GM19397 (cell line): Measurements from ENCODE around the gene STX17.
"Not testable (repeated sequence)": the region's sequence is repeated elsewhere in the genome, so short reads cannot be mapped to it uniquely, and the experiment has no call there.

Source experiments
- ATAC-seq: cut with Tn5 transposase; IDR thresholded peaks from one replicate; pipeline ENCODE4 v1.9.1; 2021; ENCODE audit warnings: mild to moderate bottlenecking, moderate library complexity; ENCODE audit not compliant: unreplicated experiment

Gene STX17

DNA sequence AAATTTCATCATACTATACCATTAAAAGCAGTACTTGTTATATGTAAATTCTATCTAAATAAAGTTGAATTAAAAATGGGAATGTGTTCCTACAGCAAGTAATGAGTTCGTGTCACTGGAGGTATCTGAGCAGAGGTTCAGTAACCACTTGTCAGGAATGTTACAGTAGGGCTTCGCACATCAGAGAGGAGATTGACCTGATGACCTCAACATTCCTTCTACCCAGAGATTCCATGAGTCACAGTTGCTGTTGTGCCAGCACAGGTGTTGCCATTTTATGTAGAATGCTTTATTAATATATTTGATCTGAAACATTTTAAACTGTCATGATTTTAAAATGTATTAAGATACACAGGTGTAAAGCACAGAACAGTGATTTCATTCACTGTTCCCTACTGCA is 60.3 kb downstream of the STX17 start:
- ATAC-seq, result no peak

DNA sequence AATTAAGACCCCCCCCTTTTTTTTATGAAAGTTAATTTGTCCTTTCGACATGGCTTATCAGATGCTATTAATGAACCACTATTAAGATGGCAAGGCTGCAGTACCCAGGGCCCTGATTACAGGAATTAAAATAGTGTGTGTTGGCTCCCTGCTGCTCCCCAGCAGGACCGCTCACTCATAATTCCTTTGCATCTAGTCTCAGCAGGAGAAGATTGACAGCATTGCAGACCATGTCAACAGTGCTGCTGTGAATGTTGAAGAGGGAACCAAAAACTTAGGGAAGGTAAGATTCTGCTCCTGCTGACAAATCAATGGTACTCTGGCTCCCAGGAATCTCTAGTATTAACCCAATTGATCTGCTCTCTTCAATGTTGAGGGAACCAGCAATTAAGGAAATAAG is 61.0 kb downstream of the STX17 start:
- no peak for ATAC-seq

DNA sequence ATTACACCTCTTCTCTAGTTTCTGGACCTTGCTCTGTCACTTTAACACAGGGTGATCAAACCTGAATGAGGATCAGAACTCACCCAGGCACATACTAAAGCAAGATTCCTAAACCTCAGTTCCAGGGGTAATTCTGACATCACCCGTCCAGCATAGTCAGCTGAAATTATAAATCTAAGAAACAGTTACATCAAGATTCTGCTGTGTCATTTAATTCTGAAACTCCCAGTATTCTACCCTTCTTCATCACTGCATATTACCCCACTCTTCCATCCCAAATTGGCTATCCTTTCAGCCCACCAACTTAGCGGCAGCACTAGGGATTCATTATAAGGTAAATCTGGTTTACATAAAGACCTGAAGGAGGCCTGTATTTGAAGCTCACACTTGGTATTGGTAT is 64.0 kb downstream of the STX17 start:
- no peak for ATAC-seq

DNA sequence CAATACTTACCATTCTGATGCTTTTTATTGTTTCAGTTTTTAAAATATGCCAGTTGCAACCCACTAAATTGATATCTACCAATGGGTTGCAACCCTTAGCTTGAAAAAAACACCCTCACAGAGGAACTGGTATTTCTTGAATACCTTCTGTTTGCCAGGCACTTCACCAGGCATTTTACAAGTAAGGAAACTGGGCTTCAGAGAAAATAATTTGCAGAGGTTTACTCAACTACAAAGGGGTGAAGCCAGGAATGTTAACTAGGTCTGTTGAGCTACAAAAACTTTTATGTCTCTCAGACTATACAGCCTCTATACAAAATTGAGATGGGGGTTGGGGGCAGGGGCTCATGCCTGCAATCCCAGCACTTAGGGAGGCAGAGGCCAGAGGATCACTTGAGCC is 65.0 kb downstream of the STX17 start:
- no peak for ATAC-seq

DNA sequence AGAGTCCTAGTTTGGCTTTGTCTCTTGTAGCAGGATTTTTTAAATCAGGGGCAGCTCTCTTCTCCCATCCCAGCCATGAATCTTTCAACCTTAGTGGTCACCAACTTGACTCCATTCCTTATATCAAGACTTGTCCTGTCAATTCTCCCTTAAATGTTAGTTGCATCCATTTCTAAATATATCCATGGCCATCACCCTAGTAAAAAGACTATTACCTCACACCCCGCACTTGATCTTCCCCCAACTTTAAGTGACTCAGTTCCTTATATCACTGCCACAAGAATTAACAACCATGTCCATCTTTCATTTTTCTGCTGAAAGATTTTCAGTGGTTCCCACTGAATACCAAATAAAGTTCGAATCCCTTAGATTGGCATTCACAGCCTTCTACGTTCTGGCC is 67.0 kb downstream of the STX17 start:
- ATAC-seq, result no peak

DNA sequence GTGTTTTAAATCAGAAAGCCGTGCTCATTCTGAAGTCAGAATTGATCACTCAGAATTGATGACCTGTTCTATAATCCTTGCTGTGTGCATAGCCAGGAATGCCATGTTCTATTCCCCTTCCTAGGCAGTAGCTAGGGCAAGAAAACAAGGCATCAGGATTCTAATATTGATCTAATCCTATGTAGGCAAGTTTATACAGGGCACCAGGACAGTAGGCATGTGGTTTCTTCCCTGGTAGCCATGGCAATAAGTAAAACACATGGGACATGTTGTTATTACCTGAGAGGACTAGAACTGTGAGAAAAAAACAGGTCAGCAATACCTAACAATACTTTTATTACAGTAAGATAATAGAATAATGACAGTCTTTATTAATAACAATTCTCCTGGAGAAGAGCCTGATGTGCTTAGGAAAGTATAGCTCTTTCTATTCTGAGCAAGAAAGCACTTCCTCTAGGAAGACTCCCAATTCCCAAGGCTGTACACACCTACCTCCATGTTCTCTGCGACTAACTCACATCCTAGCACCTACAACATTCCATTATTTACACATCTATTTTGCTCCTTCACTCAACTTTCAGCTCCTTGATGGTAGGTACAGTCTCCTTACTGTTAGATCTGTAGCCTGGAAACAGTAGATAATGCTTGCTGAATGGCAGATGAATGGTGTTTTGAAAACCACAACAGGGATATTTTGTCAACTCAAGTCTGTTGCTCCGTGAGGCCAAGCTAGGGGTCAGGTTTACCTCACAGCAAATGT is 70.8 kb downstream of the STX17 start:
- no peak for ATAC-seq

DNA sequence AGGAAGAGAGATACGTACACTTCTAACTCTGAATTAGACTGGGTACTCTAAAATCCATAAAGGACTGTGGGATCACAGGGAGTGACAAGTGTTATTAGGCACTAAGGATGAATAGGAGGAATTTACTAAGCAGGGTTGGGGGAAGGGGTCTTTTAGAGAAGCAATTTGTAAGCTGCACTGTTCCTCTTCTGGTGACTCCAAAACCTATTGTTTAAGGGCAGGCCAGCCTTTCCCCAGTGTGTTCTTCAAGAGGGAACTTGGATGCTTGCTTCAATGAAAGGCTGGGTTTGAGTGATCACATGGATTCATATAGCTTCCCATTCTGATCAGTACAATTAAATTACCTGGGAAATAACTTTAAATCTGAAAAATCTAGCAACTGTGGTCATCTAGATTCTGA is 71.8 kb downstream of the STX17 start:
- ATAC-seq, result no peak

DNA sequence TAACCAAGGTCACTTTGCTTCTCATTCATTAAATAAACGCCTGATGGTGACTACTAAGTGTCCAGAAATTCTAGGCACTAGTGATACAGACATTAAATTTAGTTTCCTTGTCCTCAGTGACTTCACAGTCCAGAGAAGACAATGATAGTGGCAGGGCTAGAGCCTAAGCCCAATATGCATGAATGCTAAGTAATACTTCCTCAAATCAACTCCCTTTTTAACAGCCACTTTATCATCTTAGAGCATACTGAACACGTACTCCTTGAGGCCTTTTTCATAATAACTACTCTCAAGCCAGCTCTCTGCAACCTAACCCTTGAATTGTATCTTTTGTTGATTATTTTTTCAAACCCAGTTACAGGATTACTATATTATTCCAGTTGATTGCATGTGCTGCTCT is 74.1 kb downstream of the STX17 start:
- no peak for ATAC-seq

DNA sequence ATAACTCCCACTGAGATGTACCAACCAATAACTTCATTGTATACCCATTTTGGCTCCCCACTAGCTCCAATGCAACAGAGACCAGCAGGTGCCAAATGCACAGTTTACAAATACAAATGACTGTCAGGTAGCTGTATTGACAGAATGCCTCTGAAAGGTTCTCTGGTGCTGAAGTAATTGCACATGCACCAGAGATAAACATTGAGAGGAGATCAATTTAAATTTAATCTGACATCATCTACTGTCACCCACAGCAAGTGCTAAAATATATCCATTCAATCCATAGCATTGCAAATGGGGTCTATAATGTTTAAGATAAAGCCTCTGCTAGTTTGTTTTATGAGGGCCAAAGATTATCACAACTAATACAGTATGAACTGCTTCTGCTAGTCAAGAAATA is 80.2 kb downstream of the STX17 start:
- no peak for ATAC-seq

DNA sequence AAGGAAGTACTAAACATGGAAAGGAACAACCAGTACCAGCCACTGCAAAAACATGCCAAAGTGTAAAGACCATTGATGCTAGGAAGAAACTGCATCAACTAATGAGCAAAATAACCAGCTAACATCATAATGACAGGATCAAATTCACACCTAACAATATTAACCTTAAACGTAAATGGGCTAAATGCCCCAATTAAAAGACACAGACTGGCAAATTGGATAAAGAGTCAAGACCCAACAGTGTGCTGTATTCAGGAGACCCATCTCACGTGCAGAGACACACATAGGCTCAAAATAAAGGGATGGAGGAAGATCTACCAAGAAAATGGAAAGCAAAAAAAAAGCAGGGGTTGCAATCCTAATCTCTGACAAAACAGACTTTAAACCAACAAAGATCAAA is 84.1 kb downstream of the STX17 start:
- ATAC-seq, result not testable (repeated sequence)

DNA sequence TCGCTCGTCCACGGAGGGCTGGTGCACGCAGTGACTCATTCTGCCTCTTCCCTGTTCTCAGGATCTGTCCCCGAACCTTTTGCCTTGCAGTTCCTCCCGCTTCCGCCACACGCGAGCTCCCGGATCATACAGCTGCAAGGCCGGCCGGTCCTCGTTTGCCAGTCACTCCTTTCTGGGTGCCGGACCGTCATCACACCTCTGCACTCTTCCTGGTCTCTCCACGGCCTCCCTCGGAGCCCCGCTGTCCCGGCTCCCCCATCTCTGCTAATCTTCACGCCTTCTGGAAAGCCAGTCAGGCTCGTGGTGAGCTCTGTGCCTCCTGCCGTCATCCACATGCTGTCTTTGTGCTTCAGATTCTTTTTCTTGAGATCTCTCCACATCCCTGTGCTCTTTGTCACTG is 91.8 kb downstream of the STX17 start:
- no peak for ATAC-seq

DNA sequence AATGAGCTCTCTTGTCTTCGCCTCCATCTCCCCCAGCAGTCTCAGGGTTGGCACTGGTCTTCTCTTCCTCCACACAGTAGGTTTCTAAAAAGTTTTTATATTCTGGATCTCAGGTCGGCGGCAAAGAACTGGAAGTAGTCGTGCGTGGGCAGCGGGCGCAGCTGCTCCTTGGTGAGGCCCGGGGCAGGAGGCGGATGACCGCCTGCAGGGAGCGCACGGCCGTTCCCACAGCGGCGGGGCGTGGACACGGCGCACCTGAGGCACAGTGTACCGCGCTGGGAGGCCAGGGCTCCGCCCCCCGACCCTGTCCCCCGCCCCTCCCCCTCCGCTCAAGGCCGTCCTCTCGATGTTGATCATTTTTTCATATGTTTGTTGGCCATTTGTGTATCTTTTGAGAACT is 92.4 kb downstream of the STX17 start:
- ATAC-seq, result no peak

DNA sequence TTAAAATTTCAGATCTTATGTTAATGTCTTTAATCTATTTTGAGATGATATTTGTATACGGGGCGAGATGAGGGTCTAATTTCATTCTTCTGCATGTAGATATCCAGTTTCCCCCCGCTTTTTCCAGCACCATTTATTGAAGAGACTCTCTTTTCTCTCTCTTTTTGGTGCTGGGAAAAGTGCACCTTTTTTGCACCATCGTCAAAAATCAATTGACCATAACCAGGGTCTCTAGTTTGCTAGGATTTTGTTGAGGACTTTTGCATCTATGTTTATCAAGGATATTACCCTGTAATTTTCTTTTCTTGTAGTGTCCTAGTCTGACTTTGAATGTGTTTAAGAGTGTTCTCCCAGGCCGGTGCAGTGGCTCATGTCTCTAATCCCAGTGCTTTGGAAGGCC is 93.3 kb downstream of the STX17 start:
- no peak for ATAC-seq

DNA sequence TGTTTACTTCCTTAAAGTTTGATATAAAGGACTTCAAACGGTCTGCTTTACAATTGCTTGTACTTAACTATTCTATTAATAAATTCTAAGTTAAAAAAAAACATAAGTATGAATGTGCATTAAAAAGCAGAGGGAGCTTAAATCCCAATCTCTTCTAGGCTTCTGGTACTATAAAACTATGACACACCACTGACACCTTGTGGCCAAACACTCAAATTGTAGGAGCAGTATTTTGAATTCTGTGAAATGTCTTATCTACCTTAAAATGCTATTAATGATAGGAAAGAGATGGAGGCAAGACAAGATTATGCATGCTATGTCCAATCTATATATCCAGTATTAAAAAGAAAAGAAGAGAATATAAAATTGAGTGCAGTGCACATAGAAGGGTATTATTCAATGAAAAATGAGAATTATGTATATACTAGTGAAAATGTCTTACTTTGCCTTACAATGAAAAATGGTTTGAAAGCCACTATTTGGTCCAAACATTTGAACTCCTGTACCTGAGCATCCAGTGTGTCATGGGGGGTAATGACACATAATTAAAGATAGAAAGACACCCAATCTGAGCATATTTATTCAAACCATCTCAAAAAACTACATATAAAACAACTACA is 104.7 kb downstream of the STX17 start:
- no peak for ATAC-seq

DNA sequence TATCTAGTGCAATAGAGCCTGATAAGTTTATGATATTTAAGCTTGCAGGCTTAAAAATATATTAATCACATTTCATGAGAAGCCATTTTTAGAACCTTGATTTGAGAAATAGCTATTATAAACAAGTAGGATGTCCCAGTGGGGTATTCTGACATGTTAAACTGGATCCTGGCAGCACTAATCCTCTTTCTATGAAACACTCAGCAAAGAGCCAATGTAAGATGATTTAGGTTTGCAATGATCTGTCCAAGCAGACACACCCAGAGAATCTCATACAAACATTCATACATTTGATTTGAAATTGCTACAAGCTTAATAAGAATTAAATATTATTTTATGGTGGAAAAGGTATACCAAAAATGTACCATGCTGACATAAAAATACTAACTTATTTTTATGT is 105.8 kb downstream of the STX17 start:
- no peak for ATAC-seq

DNA sequence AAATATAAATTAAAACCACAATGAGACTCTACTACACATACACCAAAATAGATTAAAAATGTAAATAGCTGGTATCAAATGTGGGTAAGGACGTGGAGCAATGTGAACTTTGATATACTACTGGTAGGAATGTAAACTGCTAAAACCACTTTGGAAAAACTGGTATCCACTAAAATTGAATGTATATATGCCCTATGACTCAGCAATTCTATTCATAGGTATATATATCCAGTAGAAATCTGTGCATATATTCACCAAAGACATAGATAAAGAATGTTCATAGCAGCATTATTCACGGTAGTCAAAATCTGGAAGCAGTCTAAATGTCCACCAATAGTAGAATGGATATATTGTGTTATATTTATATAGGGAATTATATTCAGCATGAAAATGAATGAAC is 107.1 kb downstream of the STX17 start:
- no peak for ATAC-seq

DNA sequence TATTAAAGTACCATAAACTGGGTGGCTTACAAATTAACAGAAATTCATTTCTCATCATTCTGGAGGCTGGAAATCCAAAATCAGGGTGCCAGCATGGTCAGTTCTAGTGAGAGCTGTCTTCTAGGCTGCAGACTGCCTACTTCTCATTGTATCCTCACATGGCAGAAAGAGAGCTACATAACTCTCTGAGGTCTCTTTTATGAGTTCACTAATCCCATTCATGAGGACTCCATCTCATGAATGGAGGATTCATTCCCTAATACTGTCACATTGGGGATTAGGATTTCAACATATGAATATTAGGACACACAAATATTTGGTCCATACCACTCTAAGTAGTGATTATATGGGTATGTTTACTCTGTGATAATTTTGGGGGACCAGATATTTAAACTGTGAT is 108.4 kb downstream of the STX17 start:
- ATAC-seq, result no peak

DNA sequence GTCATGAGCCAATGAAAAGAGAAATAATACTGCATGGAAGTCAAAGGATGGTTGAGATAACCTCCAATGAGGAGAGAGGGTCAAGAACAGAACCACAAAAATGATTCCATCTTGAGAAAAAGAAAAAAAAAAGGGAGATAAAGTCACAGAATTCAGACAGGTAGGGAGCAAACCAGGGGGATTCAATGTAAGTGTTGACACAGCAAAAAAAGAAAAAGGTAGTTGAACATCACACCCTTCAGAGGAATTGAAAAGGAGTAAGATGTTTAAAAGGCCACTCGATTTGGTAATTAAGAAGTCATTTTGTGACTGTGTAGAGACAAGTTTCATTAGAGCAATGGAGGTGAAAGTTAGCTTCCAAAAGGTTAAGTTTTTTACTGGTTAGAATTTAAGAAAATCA is 113.1 kb downstream of the STX17 start:
- no peak for ATAC-seq
